ENCODE results near the gene CHST11. TPM values are rescaled to one million over a fixed set of nuclear protein-coding genes. Genes with fewer than 3 reads are reported as not detected.

CHST11 gene
- total and polyA plus RNA-seq, 4 donors, result 0.57 to 11.1 (median 3.7) TPM

GRCh38 chr12:104470521-104470920 lies 13.8 kb downstream of the CHST11 start:
- H3K4me3 ChIP-seq (ENCODE audit: low read depth in 1 of 3, low read length in 3 of 3), result no peak overlapping the region
- H3K9me3 ChIP-seq (ENCODE audit: control insufficient read depth in 4 of 4, low read length in 3 of 4), result no peaks in the 10 kb centered on the region
- TF ChIP-seq CTCF (IDR thresholded peaks at IDR 0.05; ENCODE audit: low read depth, low read length, missing input control) (no peak), TAF1 (conservative IDR thresholded peaks at IDR 0.05) (no peak), JUND (IDR thresholded peaks at IDR 0.05) (no peak), SP1 (IDR thresholded peaks at IDR 0.05) (no peak), HNF4G (IDR thresholded peaks at IDR 0.05) (no peak), GABPA (IDR thresholded peaks at IDR 0.05 in 1 of 2, conservative IDR thresholded peaks at IDR 0.05 in 1 of 2) (no peak), YY1 (IDR thresholded peaks at IDR 0.05) (no peak), REST (IDR thresholded peaks at IDR 0.05) (no peak)
- peaks cover 0 to 4% (median 0%) of the 10 kb centered on the region in 4 donors for H3K4me1 ChIP-seq (ENCODE audit: control insufficient read depth in 4 of 4, insufficient read depth in 4 of 4, low read length in 3 of 4)
- no peak overlapping the region for H3K27ac ChIP-seq (ENCODE audit: low read depth in 1 of 2, low read length in 2 of 2)
- H3K9ac ChIP-seq (ENCODE audit: low read depth in 1 of 2, low read length in 2 of 2), result no peak overlapping the region
- no peaks in the 10 kb centered on the region for H3K36me3 ChIP-seq (ENCODE audit: control insufficient read depth in 4 of 4, insufficient read depth in 3 of 4, low read depth in 1 of 4, low read length in 3 of 4)
- DNase-seq (ENCODE audit: low spot score), result no peak
- 87% methylated on average over 1 of the region's 1 CpG for WGBS
- H3K27me3 ChIP-seq (ENCODE audit: control insufficient read depth in 4 of 4, insufficient read depth in 4 of 4, low read length in 3 of 4), result no peaks in the 10 kb centered on the region

- Histone ChIP-seq H3K27ac (ENCODE audit: low read depth in 1 of 2, low read length in 2 of 2) (no peak overlapping the region), H3K4me1 (ENCODE audit: control insufficient read depth in 4 of 4, insufficient read depth in 4 of 4, low read length in 3 of 4) (peaks cover 0 to 4% (median 0%) of the 10 kb centered on the region in 4 donors), H3K4me3 (ENCODE audit: low read depth in 1 of 3, low read length in 3 of 3) (no peak overlapping the region), H3K27me3 (ENCODE audit: control insufficient read depth in 4 of 4, insufficient read depth in 4 of 4, low read length in 3 of 4) (no peaks in the 10 kb centered on the region), H3K9me3 (ENCODE audit: control insufficient read depth in 4 of 4, low read length in 3 of 4) (no peaks in the 10 kb centered on the region), H3K36me3 (ENCODE audit: control insufficient read depth in 4 of 4, insufficient read depth in 3 of 4, low read depth in 1 of 4, low read length in 3 of 4) (no peaks in the 10 kb centered on the region), H3K9ac (ENCODE audit: low read depth in 1 of 2, low read length in 2 of 2) (no peak overlapping the region)
- no peak for DNase-seq (ENCODE audit: low spot score)
- WGBS, result 91% methylated on average over 3 of the region's 3 CpGs
- TF ChIP-seq CTCF (IDR thresholded peaks at IDR 0.05; ENCODE audit: low read depth, low read length, missing input control) (no peak), EGR1 (IDR thresholded peaks at IDR 0.05; ENCODE audit: low read depth in 2 of 2) (no peak), NR2F2 (IDR thresholded peaks at IDR 0.05) (no peak), FOXA2 (IDR thresholded peaks at IDR 0.05) (no peak), MAX (IDR thresholded peaks at IDR 0.05) (no peak), ATF3 (IDR thresholded peaks at IDR 0.05) (no peak), JUND (IDR thresholded peaks at IDR 0.05) (no peak), REST (IDR thresholded peaks at IDR 0.05) (no peak), SP1 (IDR thresholded peaks at IDR 0.05) (no peak), HNF4A (conservative IDR thresholded peaks at IDR 0.05) (no peak), GABPA (IDR thresholded peaks at IDR 0.05 in 1 of 2, conservative IDR thresholded peaks at IDR 0.05 in 1 of 2) (no peak), HNF4G (IDR thresholded peaks at IDR 0.05) (no peak), ZBTB33 (IDR thresholded peaks at IDR 0.05) (no peak), RXRA (IDR thresholded peaks at IDR 0.05) (no peak), RAD21 (IDR thresholded peaks at IDR 0.05) (no peak), TAF1 (conservative IDR thresholded peaks at IDR 0.05) (no peak)
Measured at GRCh38 chr12:104471336-104471735, 14.6 kb downstream of the CHST11 start.

All from liver (tissue), 9 donors.